AG08395 (cell line): ENCODE measurements around the gene TIPRL.

Experiments used
- DNase-seq: peaks from one replicate; pipeline ENCODE4 v3.0.0; 2012; ENCODE audit warnings: mixed read lengths, low spot score

TIPRL gene

GRCh38 chr1:168213349-168213748 is 34.6 kb downstream of the TIPRL start:
- DNase-seq = no peak

GRCh38 chr1:168216171-168216570 is 37.4 kb downstream of the TIPRL start:
- DNase-seq = no peak

GRCh38 chr1:168217664-168218063 is 38.9 kb downstream of the TIPRL start:
- DNase-seq = no peak

GRCh38 chr1:168218658-168219057 is 39.9 kb downstream of the TIPRL start:
- no peak for DNase-seq

- no peak for DNase-seq
Observed at GRCh38 chr1:168220470-168220871, 41.7 kb downstream of the TIPRL start.

- DNase-seq = no peak
Observed at GRCh38 chr1:168221275-168221674, 42.5 kb downstream of the TIPRL start.

GRCh38 chr1:168223261-168223660 is 44.5 kb downstream of the TIPRL start:
- DNase-seq = no peak

- DNase-seq = no peak
Observed at GRCh38 chr1:168223681-168224540, 45.1 kb downstream of the TIPRL start.

- DNase-seq = no peak
Observed at GRCh38 chr1:168224991-168225390, 46.2 kb downstream of the TIPRL start.

- DNase-seq = peak; percentile 83
Observed at GRCh38 chr1:168225476-168226190, 46.9 kb downstream of the TIPRL start, which contains the start of gene SFT2D2. Gene SFT2D2 (plus strand): TSS chr1:168226004. CDS start chr1:168226080, 76 bp downstream.

GRCh38 chr1:168227620-168228019 is 48.9 kb downstream of the TIPRL start:
- peak; percentile 32 for DNase-seq

- DNase-seq = no peak
Observed at GRCh38 chr1:168229893-168230292, 51.1 kb downstream of the TIPRL start.

GRCh38 chr1:168230709-168231108 is 51.9 kb downstream of the TIPRL start:
- DNase-seq = no peak

GRCh38 chr1:168234846-168235547 is 56.2 kb downstream of the TIPRL start:
- DNase-seq = peak; percentile 64

GRCh38 chr1:168235548-168235885 is 56.8 kb downstream of the TIPRL start:
- DNase-seq = peak; percentile 48

- DNase-seq = no peak
Observed at GRCh38 chr1:168235937-168236336, 57.2 kb downstream of the TIPRL start.

- no peak for DNase-seq
Observed at GRCh38 chr1:168236836-168237611, 58.3 kb downstream of the TIPRL start.

- DNase-seq = no peak
Observed at GRCh38 chr1:168243198-168243597, 64.4 kb downstream of the TIPRL start.

GRCh38 chr1:168243636-168244212 is 65.0 kb downstream of the TIPRL start:
- DNase-seq = no peak

- no peak for DNase-seq
Observed at GRCh38 chr1:168245042-168245441, 66.3 kb downstream of the TIPRL start.

- no peak for DNase-seq
Observed at GRCh38 chr1:168246506-168246905, 67.7 kb downstream of the TIPRL start.
